GM12878 (cell line): ENCODE data around the gene FAM229B. TPM values are rescaled to one million over a fixed set of nuclear protein-coding genes. Genes with fewer than 3 reads are reported as not detected.

Experiments used
- ATAC-seq: fragments of 200-7000 bp; cut with Tn5 transposase; 3 replicates; pipeline ENCODE4 v1.9.1; 2020; ENCODE audit warnings: mild to moderate bottlenecking, moderate library complexity
- BruUV-seq: library from RNA; stranded (reverse); fragments of 400-500 nt; replicated peaks from 2 replicates; lab custom pipeline; 2021; lab: Mats Ljungman, UMichigan
- CTCF ChIA-PET: fragments of 300-600 bp; sonication (Branson Sonifier 250); formaldehyde crosslinking; extraction: SDS; loops from one replicate; lab custom pipeline; 2021; ENCODE audit warnings: inconsistent platforms; lab: Yijun Ruan, JAX
- POLR2A ChIA-PET: fragments of 350-600 bp; formaldehyde crosslinking; extraction: SDS; loops from one replicate; lab custom pipeline; 2021; ENCODE audit warnings: inconsistent platforms; lab: Charles Lee
- RAD21 ChIA-PET: fragments of 300-600 bp; sonication (Branson Sonifier 250); formaldehyde crosslinking; loops from one replicate; lab custom pipeline; 2023; ENCODE audit warnings: antibody characterized with exemption; ENCODE audit not compliant: unreplicated experiment; lab: Charles Lee
- SMC1A ChIA-PET: fragments of 300-600 bp; sonication (Branson Sonifier 250); formaldehyde crosslinking; loops from one replicate; lab custom pipeline; 2023; ENCODE audit not compliant: unreplicated experiment, uncharacterized antibody; lab: Charles Lee
- DNase-seq: peaks from one replicate; pipeline ENCODE4 v3.0.0-alpha.2; 2011; ENCODE audit warnings: low read depth, low spot score
- FAIRE-seq: peaks from 3 replicates; lab custom pipeline; 2011; peaks lifted over from hg19 to GRCh38; lab: Jason Lieb, UNC
- H2AFZ ChIP-seq: 2 replicates; pipeline ENCODE4 v1.6.0; 2011; ENCODE audit warnings: low read depth, low read length, control low read depth; ENCODE audit not compliant: control insufficient read depth
- H3K27ac ChIP-seq: 2 replicates; pipeline ENCODE4 v1.5.1; 2011; ENCODE audit warnings: control low read depth; ENCODE audit not compliant: control insufficient read depth, insufficient read depth
- H3K27me3 ChIP-seq, 2 experiments: replicated peaks in 1 of 2; 2 replicates each; pipeline versions ENCODE4 v1.6.0 to v1.6.1; 2011; ENCODE audit warnings: low read length in 1 of 2; ENCODE audit not compliant: control insufficient read depth in 2 of 2, insufficient read depth in 2 of 2
- H3K36me3 ChIP-seq, 2 experiments: 2 replicates each; pipeline ENCODE4 v1.5.1; 2011; ENCODE audit warnings: low read length in 1 of 2; ENCODE audit not compliant: control insufficient read depth in 2 of 2, insufficient read depth in 2 of 2
- H3K4me1 ChIP-seq: 2 replicates; pipeline ENCODE4 v1.6.1; 2011; ENCODE audit warnings: mild to moderate bottlenecking, low read length, moderate library complexity, mixed read lengths; ENCODE audit not compliant: control insufficient read depth, insufficient read depth
- H3K4me2 ChIP-seq: 2 replicates; pipeline ENCODE4 v1.6.0; 2011; ENCODE audit warnings: control low read depth; ENCODE audit not compliant: control insufficient read depth, insufficient read depth
- H3K4me3 ChIP-seq: fragments of 200-600 bp; sonication (generic); 2 replicates; pipeline ENCODE4 v1.5.1; 2016
- H3K79me2 ChIP-seq: 2 replicates; pipeline ENCODE4 v1.6.0; 2011; ENCODE audit warnings: low read length; ENCODE audit not compliant: control insufficient read depth, insufficient read depth
- H3K9ac ChIP-seq: 2 replicates; pipeline ENCODE4 v1.8.0; 2011; ENCODE audit warnings: low read length, control low read depth, mixed read lengths; ENCODE audit not compliant: control insufficient read depth, insufficient read depth
- H3K9me3 ChIP-seq: replicated peaks from 3 replicates; pipeline ENCODE4 v1.5.1; 2011; ENCODE audit warnings: mild to moderate bottlenecking, low read length; ENCODE audit not compliant: control insufficient read depth, insufficient read depth
- H4K20me1 ChIP-seq: 2 replicates; pipeline ENCODE4 v1.6.0; 2011; ENCODE audit not compliant: control insufficient read depth, insufficient read depth
- BCLAF1 ChIP-seq: fragments of 450-650 bp; IDR thresholded peaks from 2 replicates; pipeline ENCODE4 v1.6.1; 2017; ENCODE audit warnings: antibody characterized with exemption, mild to moderate bottlenecking, moderate library complexity
- BHLHE40 ChIP-seq, 2 experiments: fragments of 450-650 bp in 1 of 2; IDR thresholded peaks; 2 replicates each; pipeline ENCODE4 v1.6.1; 2011 to 2017; ENCODE audit warnings: low read depth in 2 of 2, borderline replicate concordance in 1 of 2, improper control_type of control experiment in 1 of 2, low read length in 1 of 2, mild to moderate bottlenecking in 1 of 2
- CBX3 ChIP-seq: fragments of 200-600 bp; sonication (generic); IDR thresholded peaks from 2 replicates; pipeline ENCODE4 v1.6.1; 2016; ENCODE audit warnings: low read depth, borderline replicate concordance
- CHD4 ChIP-seq: fragments of 200-600 bp; sonication (generic); IDR thresholded peaks from 2 replicates; pipeline ENCODE4 v1.6.1; 2016; ENCODE audit warnings: mild to moderate bottlenecking
- FOXM1 ChIP-seq: IDR thresholded peaks from 2 replicates; pipeline ENCODE4 v1.6.1; 2012; ENCODE audit warnings: low read depth, mild to moderate bottlenecking, inconsistent platforms, low read length, moderate library complexity
- KDM1A ChIP-seq: fragments of 200-600 bp; sonication (generic); IDR thresholded peaks from 2 replicates; pipeline ENCODE4 v1.6.1; 2016; ENCODE audit warnings: borderline replicate concordance
- MXI1 ChIP-seq: fragments of 150-350 bp; IDR thresholded peaks from 2 replicates; pipeline ENCODE4 v1.6.1; 2011; ENCODE audit warnings: low read depth, mild to moderate bottlenecking, inconsistent platforms, low read length, improper control_type of control experiment
- RAD51 ChIP-seq: fragments of 450-650 bp; IDR thresholded peaks from 2 replicates; pipeline ENCODE4 v1.6.1; 2016; ENCODE audit warnings: moderate library complexity, mild to moderate bottlenecking, inconsistent platforms
- YBX1 ChIP-seq: fragments of 450-650 bp; IDR thresholded peaks from 2 replicates; pipeline ENCODE4 v1.6.1; 2016; ENCODE audit warnings: antibody characterized with exemption
- WGBS: methylation state at CpG from one replicate; pipeline ENCODE4 v1.1.6; 2016; ENCODE audit warnings: low lambda C conversion rate; ENCODE audit not compliant: insufficient replicate concordance, insufficient coverage; ENCODE audit errors: missing lambda C conversion rate; 5-methylcytosine and 5-hydroxymethylcytosine counted together
- in situ Hi-C: fragments of 300-500 bp; cut with MboI; formaldehyde crosslinking; loops from 9 replicates; pipeline ENCODE4 v1.14.3; 2018; ENCODE audit warnings: mixed read lengths
- intact Hi-C: fragments of 100-400 bp; cut with micrococcal nuclease; formaldehyde crosslinking; loops from one replicate; pipeline ENCODE4 v1.14.2; 2022; ENCODE audit not compliant: unreplicated experiment
- polyA plus RNA-seq, 11 experiments: library from polyadenylated mRNA; depleted of rRNA in 4 of 11; unstranded in 6 of 11; stranded (reverse) in 5 of 11; fragments of >200 nt; fragmentation: Nextera tagmentation in 4 of 11; fragmentation: Illumina TruSeq in 1 of 11; extraction: Ambion mirVana in 4 of 11; extraction: Trizol in 1 of 11; gene quantifications; 1 replicate in 1 of 11; 2 replicates in 10 of 11; pipeline versions ENCODE4 v1.2.1 to v1.2.3, GENCODE V29; 2011 to 2016; ENCODE audit warnings: inconsistent platforms in 2 of 11, missing spikeins in 2 of 11, low read depth in 1 of 11
- total RNA-seq, 4 experiments: library from RNA; depleted of rRNA in 3 of 4; stranded (reverse); fragments of >200 nt in 3 of 4; fragmentation: Illumina TruSeq in 1 of 4; extraction: Trizol in 1 of 4; gene quantifications; 2 replicates each; pipeline versions ENCODE4 v1.2.1 to v1.2.3, GENCODE V29; 2013 to 2021
- TF ChIP-seq, protein P1 (sequence below): IDR thresholded peaks from 2 replicates; pipeline ENCODE4 v1.6.1; 2011; ENCODE audit warnings: mild to moderate bottlenecking, low read depth, low read length, moderate library complexity; ENCODE audit not compliant: insufficient replicate concordance

Gene FAM229B
- total and polyA plus RNA-seq, 10 of the 15 experiments (the other 5 are each of a cell fraction or from before 2014, with no cell fraction given): 0.82 to 5.7 (median 3.1) TPM

DNA sequence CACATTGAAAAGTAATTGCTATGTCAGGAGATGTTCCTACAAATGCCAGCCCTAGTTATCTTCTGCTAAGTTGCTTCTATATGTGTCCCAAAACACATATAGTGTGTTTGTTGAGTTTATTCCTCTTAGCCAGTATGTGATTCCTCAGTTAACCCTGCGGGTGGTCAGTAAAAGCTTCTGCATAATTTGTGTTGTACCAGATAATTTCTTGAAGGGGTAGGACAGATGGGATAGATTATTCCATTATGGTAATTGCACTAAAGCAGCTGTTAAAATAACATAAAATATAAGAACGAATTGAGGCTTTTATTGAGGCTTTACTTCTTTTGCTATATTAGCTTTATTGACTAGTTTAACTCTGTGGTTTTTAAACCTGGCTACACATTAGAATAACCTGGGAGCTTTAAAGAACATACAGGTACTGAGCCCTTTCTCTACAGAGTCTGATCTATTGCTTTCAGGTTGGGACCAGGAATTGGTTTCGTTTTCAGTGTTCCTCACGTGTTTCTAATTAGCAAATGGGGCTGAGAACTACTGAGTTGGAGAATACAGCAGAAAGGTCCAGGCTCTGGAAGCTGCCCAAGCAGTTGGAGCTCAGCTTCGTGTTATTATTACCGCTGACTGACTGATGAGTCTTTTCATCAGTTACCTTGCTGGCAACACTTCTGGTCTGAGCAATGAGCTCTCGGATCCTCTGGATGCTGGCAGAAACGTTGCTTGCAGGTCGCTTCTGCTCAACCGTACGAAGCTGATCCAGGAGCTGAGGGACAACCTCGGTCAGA, 56.9 kb downstream of the FAM229B start:
- H4K20me1 ChIP-seq: no peaks in the 10 kb centered on the region
- in situ Hi-C loops: no loop called here
- H3K9me3 ChIP-seq: no peaks in the 10 kb centered on the region
- DNase-seq (no peak), FAIRE-seq (no peak), ATAC-seq (peak; percentile 54)
- ChIA-PET RAD21 (interaction anchor here (0.9 kb wide), 1 partner anchor 19 kb away, joined by 4 read pairs; no protein-coding TSS in a partner anchor), CTCF (interaction anchor here (0.6 to 2.5 kb wide), 4 partner anchors 14 to 1115 kb away, joined by 3 to 13 read pairs (median 4); no protein-coding TSS in a partner anchor), POLR2A (no interaction called here), SMC1A (no interaction called here)
- peaks cover 0 to 3% of the 10 kb centered on the region in 2 experiments; a peak in 2 of 4 replicates for H3K27me3 ChIP-seq
- H3K36me3 ChIP-seq: no peaks in the 10 kb centered on the region
- no peaks in the 10 kb centered on the region for H3K4me1 ChIP-seq
- no TSS peak for BruUV-seq
- intact Hi-C loops: no loop called here
- 45% methylated on average over 12 of the region's 12 CpGs for WGBS
- no peak overlapping the region for H3K9ac ChIP-seq
- H3K27ac ChIP-seq: no peak overlapping the region
- no peak overlapping the region for H3K4me2 ChIP-seq
- no peaks in the 10 kb centered on the region for H3K79me2 ChIP-seq
- H2AFZ ChIP-seq: no peak overlapping the region
- no peak overlapping the region for H3K4me3 ChIP-seq
- TF ChIP-seq MXI1 (no peak), BHLHE40 (IDR thresholded peaks at IDR 0.05; ENCODE audit: borderline replicate concordance in 1 of 2, low read depth in 2 of 2, low read length in 1 of 2) (0 out of 4 replicates have a peak, but pooled peaks of 1 of the 2 experiments have one; percentile 15)

GRCh38 chr6:112145080-112145573, 57.7 kb downstream of the FAM229B start:
- H3K27me3 ChIP-seq: peaks cover 0 to 3% of the 10 kb centered on the region in 2 experiments; a peak in 1 of 4 replicates
- 59% methylated on average over 10 of the region's 10 CpGs for WGBS
- no peak for DNase-seq
- ChIA-PET SMC1A (no interaction called here), CTCF (interaction anchor here (1.1 to 2.5 kb wide), 3 partner anchors 15 to 19 kb away, joined by 3 to 13 read pairs (median 4); no protein-coding TSS in a partner anchor), POLR2A (no interaction called here), RAD21 (no interaction called here)
- no peaks in the 10 kb centered on the region for H4K20me1 ChIP-seq
- H3K9ac ChIP-seq: no peak overlapping the region
- H3K36me3 ChIP-seq: no peaks in the 10 kb centered on the region
- no peaks in the 10 kb centered on the region for H3K4me1 ChIP-seq
- H3K9me3 ChIP-seq: no peaks in the 10 kb centered on the region
- no peak overlapping the region for H3K4me3 ChIP-seq
- no TSS peak for BruUV-seq
- no peak for TF ChIP-seq CHD4
- no peak for TF ChIP-seq CBX3
- TF ChIP-seq FOXM1: no peak
- TF ChIP-seq, protein P1, sequence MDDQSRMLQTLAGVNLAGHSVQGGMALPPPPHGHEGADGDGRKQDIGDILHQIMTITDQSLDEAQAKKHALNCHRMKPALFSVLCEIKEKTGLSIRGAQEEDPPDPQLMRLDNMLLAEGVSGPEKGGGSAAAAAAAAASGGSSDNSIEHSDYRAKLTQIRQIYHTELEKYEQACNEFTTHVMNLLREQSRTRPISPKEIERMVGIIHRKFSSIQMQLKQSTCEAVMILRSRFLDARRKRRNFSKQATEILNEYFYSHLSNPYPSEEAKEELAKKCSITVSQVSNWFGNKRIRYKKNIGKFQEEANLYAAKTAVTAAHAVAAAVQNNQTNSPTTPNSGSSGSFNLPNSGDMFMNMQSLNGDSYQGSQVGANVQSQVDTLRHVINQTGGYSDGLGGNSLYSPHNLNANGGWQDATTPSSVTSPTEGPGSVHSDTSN: no peak
- no peak for TF ChIP-seq RAD51
- TF ChIP-seq BCLAF1: no peak
- TF ChIP-seq KDM1A: no peak
- no peak for TF ChIP-seq YBX1
- in situ Hi-C loops (no loop called here), intact Hi-C loops (no loop called here)
- H2AFZ ChIP-seq: no peak overlapping the region
- no peaks in the 10 kb centered on the region for H3K79me2 ChIP-seq
- H3K27ac ChIP-seq: no peak overlapping the region
- FAIRE-seq: no peak
- no peak; the same call in 2 of the 3 replicates for ATAC-seq
- H3K4me2 ChIP-seq: no peak overlapping the region
